Endothelial cell of umbilical vein (primary cell): Measurements from ENCODE around the gene CD33. TPM values are rescaled to one million over a fixed set of nuclear protein-coding genes. Genes with fewer than 3 reads are reported as not detected.

ENCODE experiments used
- BruUV-seq: library from RNA; stranded (reverse); fragments of 400-500 nt; replicated peaks from 2 replicates; lab custom pipeline; 2021; lab: Mats Ljungman, UMichigan
- CTCF ChIA-PET: fragments of 300-600, 350-600 bp; sonication (Branson Sonifier 250); formaldehyde crosslinking; loops from one replicate; lab custom pipeline; 2021; ENCODE audit warnings: antibody characterized with exemption, inconsistent platforms; lab: Charles Lee
- POLR2A ChIA-PET: fragments of 300-600, 350-600 bp; sonication (Branson Sonifier 250); formaldehyde crosslinking; loops from one replicate; lab custom pipeline; 2021; ENCODE audit warnings: antibody characterized with exemption, inconsistent platforms; lab: Charles Lee
- DNase-seq: peaks from one replicate; pipeline ENCODE4 v3.0.0-alpha.2; 2011; ENCODE audit warnings: low read depth, low spot score
- FAIRE-seq: peaks from 2 replicates; lab custom pipeline; 2011; peaks lifted over from hg19 to GRCh38; lab: Jason Lieb, UNC
- H2AFZ ChIP-seq: 2 replicates; pipeline ENCODE4 v1.6.0; 2012; ENCODE audit warnings: low read depth, low read length, control low read depth, inconsistent platforms
- H3K27ac ChIP-seq: 2 replicates; pipeline ENCODE4 v1.5.1; 2011; ENCODE audit warnings: low read depth, mild to moderate bottlenecking, control low read depth, low read length, moderate library complexity; ENCODE audit not compliant: insufficient read depth
- H3K27me3 ChIP-seq, 2 experiments: 2 replicates each; pipeline versions ENCODE4 v1.6.0 to v1.6.1; 2011; ENCODE audit warnings: low read length in 2 of 2, mixed read lengths in 1 of 2; ENCODE audit not compliant: control insufficient read depth in 2 of 2, insufficient read depth in 2 of 2
- H3K36me3 ChIP-seq, 2 experiments: 2 replicates in 1 of 2; 3 replicates in 1 of 2; pipeline ENCODE4 v1.5.1; 2011; ENCODE audit warnings: low read length in 2 of 2, mild to moderate bottlenecking in 1 of 2, moderate library complexity in 1 of 2; ENCODE audit not compliant: control insufficient read depth in 2 of 2, insufficient read depth in 2 of 2; ENCODE audit errors: extremely low read depth in 1 of 2
- H3K4me1 ChIP-seq: 3 replicates; pipeline ENCODE4 v1.5.1; 2011; ENCODE audit warnings: mild to moderate bottlenecking, low read length; ENCODE audit not compliant: control insufficient read depth, insufficient read depth; ENCODE audit errors: extremely low read depth
- H3K4me2 ChIP-seq: 2 replicates; pipeline ENCODE4 v1.6.1; 2011; ENCODE audit warnings: low read length, control low read depth, mixed read lengths; ENCODE audit not compliant: insufficient read depth
- H3K4me3 ChIP-seq, 3 experiments: fragments of 200-600 bp in 1 of 3; sonication (generic), shearing (Covaris generic) in 1 of 3; replicated peaks in 1 of 3; 2 replicates each; pipeline ENCODE4 v1.5.1; 2011 to 2016; ENCODE audit warnings: control low read depth in 3 of 3, low read length in 3 of 3, mild to moderate bottlenecking in 2 of 3, inconsistent platforms in 1 of 3, low read depth in 1 of 3, moderate library complexity in 1 of 3; ENCODE audit not compliant: insufficient read depth in 1 of 3
- H3K79me2 ChIP-seq: 2 replicates; pipeline ENCODE4 v1.6.0; 2012; ENCODE audit warnings: low read length, inconsistent platforms; ENCODE audit not compliant: control insufficient read depth, insufficient read depth
- H3K9ac ChIP-seq: replicated peaks from 2 replicates; pipeline ENCODE3; 2011; ENCODE audit warnings: low read length, control low read depth; ENCODE audit not compliant: insufficient read depth; ENCODE audit errors: extremely low read depth
- H3K9me1 ChIP-seq: replicated peaks from 3 replicates; pipeline ENCODE4 v1.6.0; 2011; ENCODE audit warnings: mild to moderate bottlenecking, low read length; ENCODE audit not compliant: control insufficient read depth, insufficient read depth; ENCODE audit errors: extremely low read depth
- H3K9me3 ChIP-seq: replicated peaks from 2 replicates; pipeline ENCODE4 v1.5.1; 2012; ENCODE audit warnings: low read length, inconsistent platforms; ENCODE audit not compliant: control insufficient read depth, insufficient read depth
- H4K20me1 ChIP-seq: replicated peaks from 2 replicates; pipeline ENCODE3; 2011; ENCODE audit warnings: mild to moderate bottlenecking, low read length; ENCODE audit not compliant: control insufficient read depth, insufficient read depth; ENCODE audit errors: extremely low read depth
- EZH2 ChIP-seq: IDR thresholded peaks from 2 replicates; pipeline ENCODE4 v1.6.1; 2012; ENCODE audit warnings: borderline replicate concordance, low read depth, mild to moderate bottlenecking, moderate library complexity, low read length, inconsistent platforms; ENCODE audit not compliant: severe bottlenecking
- FOS ChIP-seq: IDR thresholded peaks from 2 replicates; pipeline ENCODE4 v1.6.1; 2011; ENCODE audit warnings: mild to moderate bottlenecking, low read length, moderate library complexity, borderline replicate concordance; ENCODE audit not compliant: insufficient read depth
- GATA2 ChIP-seq: IDR thresholded peaks from 2 replicates; pipeline ENCODE4 v1.7.0; 2011; ENCODE audit warnings: low read depth, mild to moderate bottlenecking, moderate library complexity, mixed read lengths, low read length; ENCODE audit not compliant: insufficient read length, insufficient read depth
- JUN ChIP-seq: IDR thresholded peaks from 2 replicates; pipeline ENCODE4 v1.6.1; 2011; ENCODE audit warnings: borderline replicate concordance, low read depth; ENCODE audit not compliant: insufficient read length, insufficient read depth
- MAX ChIP-seq: IDR thresholded peaks from 2 replicates; pipeline ENCODE4 v1.6.1; 2011; ENCODE audit not compliant: insufficient read depth, insufficient read length
- MYC ChIP-seq: IDR thresholded peaks from one replicate; pipeline ENCODE4 v1.6.1; 2011; ENCODE audit warnings: mild to moderate bottlenecking, low read depth, low read length
- POLR2A ChIP-seq: IDR thresholded peaks from 2 replicates; pipeline ENCODE4 v1.6.1; 2012; ENCODE audit warnings: low read depth, mild to moderate bottlenecking, control low read depth, low read length
- POLR2AphosphoS5 ChIP-seq: IDR thresholded peaks from 2 replicates; pipeline ENCODE4 v1.6.1; 2012; ENCODE audit warnings: low read depth, mild to moderate bottlenecking, control low read depth, low read length, moderate library complexity; ENCODE audit not compliant: insufficient read depth
- dilution Hi-C: fragments of 300-500 bp; cut with MboI; formaldehyde crosslinking; loops from one replicate; pipeline ENCODE4 v1.15.0; 2019; ENCODE audit warnings: low sequenced_read_pairs; ENCODE audit not compliant: extremely low pct_ligation_motif_present
- intact Hi-C: fragments of 100-400 bp; cut with micrococcal nuclease; formaldehyde crosslinking; loops from one replicate; pipeline ENCODE4 v1.10.0; 2022
- polyA plus RNA-seq, 4 experiments: library from polyadenylated mRNA; depleted of rRNA in 3 of 4; stranded (reverse) in 3 of 4; unstranded in 1 of 4; fragments of >200 nt; gene quantifications; 2 replicates each; pipeline versions ENCODE4 v1.2.1 to v1.2.3, GENCODE V29; 2011 to 2012; ENCODE audit warnings: missing spikeins in 1 of 4
- total RNA-seq: library from RNA; stranded (reverse); gene quantifications from 2 replicates; pipeline ENCODE4 v1.2.3, GENCODE V29; 2021
- TF ChIP-seq, protein P1 (sequence below), 2 donors: IDR thresholded peaks; 1 replicate in 1 of 2; 2 replicates in 1 of 2; pipeline ENCODE4 v1.5.1; 2011; ENCODE audit warnings: low read length in 2 of 2, mild to moderate bottlenecking in 2 of 2, moderate library complexity in 2 of 2, control low read depth in 1 of 2, inconsistent platforms in 1 of 2, low read depth in 1 of 2; ENCODE audit not compliant: insufficient read depth in 1 of 2; ENCODE audit errors: extremely low read depth in 1 of 2

Gene CD33
- total and polyA plus RNA-seq, 2 donors (not counting 3 experiments of a cell fraction or from before 2014, with no cell fraction given) = not detected

GRCh38 chr19:51220996-51221395 lies 3.9 kb upstream of the CD33 start:
- Histone ChIP-seq H3K36me3 (no peaks in the 10 kb centered on the region), H3K4me2 (no peak overlapping the region), H3K9me3 (no peaks in the 10 kb centered on the region), H3K79me2 (no peaks in the 10 kb centered on the region), H3K9ac (no peak overlapping the region), H3K27me3 (no peaks in the 10 kb centered on the region), H4K20me1 (no peaks in the 10 kb centered on the region), H3K9me1 (no peaks in the 10 kb centered on the region), H2AFZ (no peak overlapping the region), H3K27ac (no peak overlapping the region), H3K4me1 (no peaks in the 10 kb centered on the region), H3K4me3 (no peak overlapping the region)
- TF ChIP-seq EZH2 (no peak), MAX (no peak), POLR2A (no peak), POLR2AphosphoS5 (no peak), MYC (no peak), JUN (no peak), FOS (no peak), GATA2 (no peak)
- TF ChIP-seq, protein P1, sequence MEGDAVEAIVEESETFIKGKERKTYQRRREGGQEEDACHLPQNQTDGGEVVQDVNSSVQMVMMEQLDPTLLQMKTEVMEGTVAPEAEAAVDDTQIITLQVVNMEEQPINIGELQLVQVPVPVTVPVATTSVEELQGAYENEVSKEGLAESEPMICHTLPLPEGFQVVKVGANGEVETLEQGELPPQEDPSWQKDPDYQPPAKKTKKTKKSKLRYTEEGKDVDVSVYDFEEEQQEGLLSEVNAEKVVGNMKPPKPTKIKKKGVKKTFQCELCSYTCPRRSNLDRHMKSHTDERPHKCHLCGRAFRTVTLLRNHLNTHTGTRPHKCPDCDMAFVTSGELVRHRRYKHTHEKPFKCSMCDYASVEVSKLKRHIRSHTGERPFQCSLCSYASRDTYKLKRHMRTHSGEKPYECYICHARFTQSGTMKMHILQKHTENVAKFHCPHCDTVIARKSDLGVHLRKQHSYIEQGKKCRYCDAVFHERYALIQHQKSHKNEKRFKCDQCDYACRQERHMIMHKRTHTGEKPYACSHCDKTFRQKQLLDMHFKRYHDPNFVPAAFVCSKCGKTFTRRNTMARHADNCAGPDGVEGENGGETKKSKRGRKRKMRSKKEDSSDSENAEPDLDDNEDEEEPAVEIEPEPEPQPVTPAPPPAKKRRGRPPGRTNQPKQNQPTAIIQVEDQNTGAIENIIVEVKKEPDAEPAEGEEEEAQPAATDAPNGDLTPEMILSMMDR (IDR thresholded peaks at IDR 0.05; ENCODE audit: extremely low read depth in 1 of 2, insufficient read depth in 1 of 2, low read depth in 1 of 2, low read length in 2 of 2) = no peak
- FAIRE-seq (no peak), DNase-seq (no peak)
- no TSS peak for BruUV-seq
- POLR2A ChIA-PET = no interaction called here
- CTCF ChIA-PET = no interaction called here
- dilution Hi-C loops (no loop called here), intact Hi-C loops (no loop called here)
